Neural cell (in vitro differentiated cells): ENCODE results near the gene CAPSL. TPM values are rescaled to one million over a fixed set of nuclear protein-coding genes. Genes with fewer than 3 reads are reported as not detected.

ENCODE experiments used
- H2AFZ ChIP-seq: fragments of 200-600, 300-800 bp; sonication (generic), shearing (Covaris generic); 2 replicates; pipeline ENCODE4 v1.6.0; 2014; ENCODE audit warnings: low read depth, mild to moderate bottlenecking, antibody characterized with exemption, low read length, moderate library complexity
- H3F3A ChIP-seq: fragments of 200-600 bp; shearing (Covaris generic); 2 replicates; pipeline ENCODE4 v1.6.1; 2016; ENCODE audit warnings: mild to moderate bottlenecking, moderate library complexity, mixed read lengths, antibody characterized with exemption, low read length; ENCODE audit not compliant: insufficient read depth, poor library complexity, severe bottlenecking
- H3K27ac ChIP-seq: fragments of 200-600, 300-800 bp; sonication (generic), shearing (Covaris generic); 2 replicates; pipeline ENCODE4 v1.5.1; 2014; ENCODE audit warnings: mild to moderate bottlenecking, low read length, moderate library complexity
- H3K27me3 ChIP-seq: fragments of 300-800, 200-600 bp; sonication (generic), shearing (Covaris generic); 2 replicates; pipeline ENCODE4 v1.6.0; 2014; ENCODE audit warnings: mild to moderate bottlenecking, low read depth, low read length, moderate library complexity; ENCODE audit not compliant: insufficient read depth
- H3K36me3 ChIP-seq: fragments of 300-800, 200-600 bp; sonication (generic), shearing (Covaris generic); 2 replicates; pipeline ENCODE4 v1.5.1; 2014; ENCODE audit warnings: mild to moderate bottlenecking, antibody characterized with exemption, low read length, moderate library complexity; ENCODE audit not compliant: insufficient read depth
- H3K4me2 ChIP-seq: fragments of 300-800, 200-600 bp; sonication (generic), shearing (Covaris generic); 2 replicates; pipeline ENCODE4 v1.6.0; 2014; ENCODE audit warnings: mild to moderate bottlenecking, low read length
- H3K4me3 ChIP-seq: fragments of 300-800, 200-600 bp; sonication (generic), shearing (Covaris generic); 2 replicates; pipeline ENCODE4 v1.5.1; 2014; ENCODE audit warnings: mild to moderate bottlenecking, low read length, moderate library complexity
- H3K79me2 ChIP-seq: fragments of 200-600 bp; shearing (Covaris generic); replicated peaks from 2 replicates; pipeline ENCODE4 v1.6.0; 2014; ENCODE audit warnings: mild to moderate bottlenecking, low read length, moderate library complexity; ENCODE audit not compliant: insufficient read depth
- H3K9ac ChIP-seq: fragments of 300-800, 200-600 bp; sonication (generic), shearing (Covaris generic); 2 replicates; pipeline ENCODE4 v1.6.1; 2016; ENCODE audit warnings: mild to moderate bottlenecking, low read length, mixed read lengths
- H3K9me2 ChIP-seq: fragments of 200-600 bp; shearing (Covaris generic); 2 replicates; pipeline ENCODE4 v1.6.1; 2016; ENCODE audit warnings: mild to moderate bottlenecking, low read length, mixed read lengths; ENCODE audit not compliant: insufficient read depth
- H3K9me3 ChIP-seq: fragments of 200-600, 300-800 bp; sonication (generic), shearing (Covaris generic); 2 replicates; pipeline ENCODE4 v1.6.1; 2016; ENCODE audit warnings: mild to moderate bottlenecking, mixed run types, low read length, moderate library complexity, mixed read lengths
- H4K20me1 ChIP-seq: fragments of 200-600 bp; shearing (Covaris generic); 2 replicates; pipeline ENCODE4 v1.6.1; 2016; ENCODE audit warnings: mild to moderate bottlenecking, mixed run types; ENCODE audit not compliant: insufficient read depth
- CTCF ChIP-seq: fragments of 450-650 bp; IDR thresholded peaks from 2 replicates; pipeline ENCODE4 v1.5.1; 2014; ENCODE audit warnings: antibody characterized with exemption, mild to moderate bottlenecking, moderate library complexity; ENCODE audit not compliant: poor library complexity, severe bottlenecking
- EP300 ChIP-seq: fragments of 450-650 bp; conservative IDR thresholded peaks from 2 replicates; pipeline ENCODE4 v1.6.1; 2014; ENCODE audit warnings: antibody characterized with exemption, mild to moderate bottlenecking, moderate library complexity; ENCODE audit not compliant: poor library complexity, severe bottlenecking
- EZH2 ChIP-seq: fragments of 200-600, 300-800 bp; shearing (Covaris generic), sonication (generic); IDR thresholded peaks from 2 replicates; pipeline ENCODE4 v1.6.1; 2014; ENCODE audit warnings: antibody characterized with exemption, low read length, borderline replicate concordance, mild to moderate bottlenecking; ENCODE audit not compliant: insufficient read depth, poor library complexity, severe bottlenecking
- MXI1 ChIP-seq: fragments of 450-650 bp; conservative IDR thresholded peaks from 2 replicates; pipeline ENCODE4 v1.6.1; 2014; ENCODE audit warnings: antibody characterized with exemption, mild to moderate bottlenecking; ENCODE audit not compliant: poor library complexity, severe bottlenecking
- POLR2AphosphoS5 ChIP-seq: IDR thresholded peaks from 2 replicates; pipeline ENCODE4 v1.6.1; 2012
- RAD21 ChIP-seq: fragments of 450-650 bp; conservative IDR thresholded peaks from 2 replicates; pipeline ENCODE4 v1.6.1; 2014; ENCODE audit warnings: antibody characterized with exemption, mild to moderate bottlenecking, moderate library complexity
- SMC3 ChIP-seq: fragments of 450-650 bp; conservative IDR thresholded peaks from 2 replicates; pipeline ENCODE4 v1.6.1; 2014; ENCODE audit warnings: antibody characterized with exemption, mild to moderate bottlenecking, moderate library complexity; ENCODE audit not compliant: poor library complexity
- TAF1 ChIP-seq: IDR thresholded peaks from 2 replicates; pipeline ENCODE4 v1.6.1; 2012; ENCODE audit warnings: low read depth
- polyA plus RNA-seq: library from polyadenylated mRNA; depleted of rRNA; stranded (reverse); fragments of >200 nt; gene quantifications from 2 replicates; pipeline ENCODE4 v1.2.3, GENCODE V29; 2014
- TF ChIP-seq, protein P1 (sequence below): IDR thresholded peaks from 2 replicates; pipeline ENCODE4 v1.6.1; 2012; ENCODE audit warnings: borderline replicate concordance

Gene CAPSL
- polyA plus RNA-seq, 1 donor from 2014 or later, result 2.3 TPM

DNA sequence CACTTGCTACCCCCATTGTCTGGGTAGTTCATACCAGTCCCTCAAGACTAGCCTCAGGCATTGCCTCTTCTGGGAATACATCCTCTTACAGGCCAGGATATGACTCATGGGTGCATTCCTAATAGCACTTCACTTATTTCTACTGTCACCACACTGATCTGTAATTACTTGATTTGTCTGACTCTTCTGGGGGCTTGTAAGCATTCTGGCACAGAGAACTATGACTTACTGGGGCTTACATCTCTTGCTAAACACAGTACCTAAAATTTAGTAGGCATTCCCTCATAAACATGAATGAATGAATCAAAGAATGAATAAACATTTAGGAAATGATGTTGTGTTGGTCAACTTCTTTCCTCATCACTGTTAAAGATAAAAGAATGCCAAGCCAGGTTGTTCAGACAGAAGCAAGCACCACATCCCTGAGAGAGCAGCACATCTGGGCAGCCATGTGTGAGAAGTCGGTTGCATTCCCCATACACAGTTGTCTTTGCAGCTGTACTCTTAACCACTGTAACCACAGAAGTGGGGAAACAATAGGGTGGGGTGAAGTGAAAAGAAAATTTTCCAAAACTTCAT, 54.1 kb downstream of the CAPSL start:
- H2AFZ ChIP-seq, result no peak overlapping the region
- H3K9me3 ChIP-seq, result no peaks in the 10 kb centered on the region
- no peaks in the 10 kb centered on the region for H3F3A ChIP-seq
- H3K9ac ChIP-seq, result no peak overlapping the region
- H3K4me3 ChIP-seq, result no peak overlapping the region
- no peaks in the 10 kb centered on the region for H3K79me2 ChIP-seq
- TF ChIP-seq TAF1 (no peak), POLR2AphosphoS5 (no peak), MXI1 (no peak), RAD21 (no peak), EZH2 (no peak)
- TF ChIP-seq, protein P1, sequence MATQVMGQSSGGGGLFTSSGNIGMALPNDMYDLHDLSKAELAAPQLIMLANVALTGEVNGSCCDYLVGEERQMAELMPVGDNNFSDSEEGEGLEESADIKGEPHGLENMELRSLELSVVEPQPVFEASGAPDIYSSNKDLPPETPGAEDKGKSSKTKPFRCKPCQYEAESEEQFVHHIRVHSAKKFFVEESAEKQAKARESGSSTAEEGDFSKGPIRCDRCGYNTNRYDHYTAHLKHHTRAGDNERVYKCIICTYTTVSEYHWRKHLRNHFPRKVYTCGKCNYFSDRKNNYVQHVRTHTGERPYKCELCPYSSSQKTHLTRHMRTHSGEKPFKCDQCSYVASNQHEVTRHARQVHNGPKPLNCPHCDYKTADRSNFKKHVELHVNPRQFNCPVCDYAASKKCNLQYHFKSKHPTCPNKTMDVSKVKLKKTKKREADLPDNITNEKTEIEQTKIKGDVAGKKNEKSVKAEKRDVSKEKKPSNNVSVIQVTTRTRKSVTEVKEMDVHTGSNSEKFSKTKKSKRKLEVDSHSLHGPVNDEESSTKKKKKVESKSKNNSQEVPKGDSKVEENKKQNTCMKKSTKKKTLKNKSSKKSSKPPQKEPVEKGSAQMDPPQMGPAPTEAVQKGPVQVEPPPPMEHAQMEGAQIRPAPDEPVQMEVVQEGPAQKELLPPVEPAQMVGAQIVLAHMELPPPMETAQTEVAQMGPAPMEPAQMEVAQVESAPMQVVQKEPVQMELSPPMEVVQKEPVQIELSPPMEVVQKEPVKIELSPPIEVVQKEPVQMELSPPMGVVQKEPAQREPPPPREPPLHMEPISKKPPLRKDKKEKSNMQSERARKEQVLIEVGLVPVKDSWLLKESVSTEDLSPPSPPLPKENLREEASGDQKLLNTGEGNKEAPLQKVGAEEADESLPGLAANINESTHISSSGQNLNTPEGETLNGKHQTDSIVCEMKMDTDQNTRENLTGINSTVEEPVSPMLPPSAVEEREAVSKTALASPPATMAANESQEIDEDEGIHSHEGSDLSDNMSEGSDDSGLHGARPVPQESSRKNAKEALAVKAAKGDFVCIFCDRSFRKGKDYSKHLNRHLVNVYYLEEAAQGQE, result no peak
- H3K9me2 ChIP-seq, result no peaks in the 10 kb centered on the region
- no peaks in the 10 kb centered on the region for H3K36me3 ChIP-seq
- H3K4me2 ChIP-seq, result no peak overlapping the region
- H3K27ac ChIP-seq, result no peak overlapping the region
- no peaks in the 10 kb centered on the region for H4K20me1 ChIP-seq
- no peaks in the 10 kb centered on the region for H3K27me3 ChIP-seq

- Histone ChIP-seq H3K79me2 (no peaks in the 10 kb centered on the region), H2AFZ (no peak overlapping the region), H3K4me3 (no peak overlapping the region), H3K36me3 (no peaks in the 10 kb centered on the region), H3K27ac (no peak overlapping the region), H3K9me2 (no peaks in the 10 kb centered on the region), H3K9ac (no peak overlapping the region), H3K27me3 (no peaks in the 10 kb centered on the region), H3K9me3 (no peaks in the 10 kb centered on the region), H4K20me1 (no peaks in the 10 kb centered on the region), H3K4me2 (no peak overlapping the region), H3F3A (no peaks in the 10 kb centered on the region)
- TF ChIP-seq RAD21 (no peak), CTCF (no peak), TAF1 (no peak), EZH2 (no peak)
Observed at GRCh38 chr5:35881758-35882157, 56.7 kb downstream of the CAPSL start.

DNA sequence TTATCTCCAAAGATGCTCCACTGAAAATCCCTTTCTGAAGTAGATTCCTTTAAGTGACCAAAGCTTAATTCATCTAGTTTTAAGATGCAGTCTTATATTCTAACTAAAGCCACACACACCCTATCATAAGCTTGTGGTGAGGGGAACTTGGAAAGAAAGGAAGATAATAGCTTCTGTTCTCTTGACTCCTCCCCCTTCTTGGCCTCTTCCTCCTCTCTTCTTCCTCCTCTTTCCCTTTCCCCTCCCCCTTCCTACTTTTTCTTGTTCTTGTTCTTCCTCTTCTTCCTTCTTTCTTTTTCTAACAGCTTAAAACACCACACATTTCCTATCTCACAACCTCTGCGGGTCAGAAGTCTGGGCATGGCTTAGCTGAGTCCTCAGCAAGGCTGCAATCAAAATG, 58.3 kb downstream of the CAPSL start:
- Histone ChIP-seq H3K27me3 (no peaks in the 10 kb centered on the region), H2AFZ (no peak overlapping the region), H3K9me2 (no peaks in the 10 kb centered on the region), H3K4me3 (no peak overlapping the region), H3K79me2 (no peaks in the 10 kb centered on the region), H3K9me3 (no peaks in the 10 kb centered on the region), H3K36me3 (no peaks in the 10 kb centered on the region), H3K4me2 (no peak overlapping the region), H3K9ac (no peak overlapping the region), H4K20me1 (no peaks in the 10 kb centered on the region), H3F3A (no peaks in the 10 kb centered on the region), H3K27ac (no peak overlapping the region)
- TF ChIP-seq SMC3, result no peak
- TF ChIP-seq, protein P1, result no peak
- TF ChIP-seq POLR2AphosphoS5, result no peak
- TF ChIP-seq MXI1, result no peak
- TF ChIP-seq TAF1, result no peak
- TF ChIP-seq EZH2, result no peak
- TF ChIP-seq CTCF, result no peak
- TF ChIP-seq RAD21, result no peak
- TF ChIP-seq EP300, result no peak
